ENCODE results near the gene FAM168A.
A peak's percentile ranks its signal among the peaks of the same experiment; 100 is the strongest.

GRCh38 chr11:73376803-73377629 is 220.9 kb downstream of the FAM168A start:
- TF ChIP-seq POLR2AphosphoS5 (IDR thresholded peaks at IDR 0.05), result peak; percentile 18 to 57
- TF ChIP-seq CTCF (IDR thresholded peaks at IDR 0.05), result no peak
- no peak for TF ChIP-seq EP300 (IDR thresholded peaks at IDR 0.05)
- TF ChIP-seq POLR2A (IDR thresholded peaks at IDR 0.05; ENCODE audit: low read depth), result peak; percentile 27

All from esophagus muscularis mucosa (tissue), 4 donors.